NCI-H345 (cell line): ENCODE data around the gene TRIM63.

Experiments
- DNase-seq: peaks from one replicate; lab custom pipeline; 2025; lab: John Stamatoyannopoulos, UW

TRIM63 gene

GRCh38 chr1:26016953-26017545 is 50.4 kb downstream of the TRIM63 start:
- DNase-seq: no peak

DNA sequence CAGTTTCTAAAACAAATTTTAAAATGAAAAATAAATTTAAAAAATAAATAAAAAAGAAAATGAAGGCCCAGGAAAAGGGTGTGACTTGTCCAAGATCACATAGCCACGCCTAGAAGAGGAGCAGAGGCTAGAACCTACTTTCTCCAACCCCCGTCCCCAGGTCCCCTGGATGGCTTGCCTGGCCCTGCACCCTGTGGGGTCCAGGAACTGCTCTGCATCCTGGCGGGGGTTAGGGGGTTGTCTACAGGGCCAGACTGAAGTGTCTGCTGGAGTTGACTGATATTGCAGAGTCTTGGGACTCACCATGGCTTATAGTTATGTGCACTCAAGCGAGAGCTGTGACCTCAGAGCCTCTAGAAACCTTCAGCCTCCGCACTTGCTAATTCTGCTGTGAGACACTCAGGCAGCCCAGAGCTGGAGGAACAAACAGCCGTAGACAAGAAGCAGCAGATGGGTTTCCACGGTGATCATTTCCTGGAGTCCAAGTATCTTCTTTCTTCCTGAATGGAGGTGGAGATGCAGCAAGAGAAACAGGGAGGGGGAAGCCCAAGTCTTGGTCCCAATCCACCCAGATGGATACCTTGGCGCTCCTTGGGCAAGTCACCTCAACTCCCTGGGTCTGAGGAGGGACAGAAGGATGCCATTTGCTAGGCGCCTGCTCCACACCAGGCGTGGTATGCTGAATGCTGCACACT is 51.0 kb downstream of the TRIM63 start:
- DNase-seq: no peak

DNA sequence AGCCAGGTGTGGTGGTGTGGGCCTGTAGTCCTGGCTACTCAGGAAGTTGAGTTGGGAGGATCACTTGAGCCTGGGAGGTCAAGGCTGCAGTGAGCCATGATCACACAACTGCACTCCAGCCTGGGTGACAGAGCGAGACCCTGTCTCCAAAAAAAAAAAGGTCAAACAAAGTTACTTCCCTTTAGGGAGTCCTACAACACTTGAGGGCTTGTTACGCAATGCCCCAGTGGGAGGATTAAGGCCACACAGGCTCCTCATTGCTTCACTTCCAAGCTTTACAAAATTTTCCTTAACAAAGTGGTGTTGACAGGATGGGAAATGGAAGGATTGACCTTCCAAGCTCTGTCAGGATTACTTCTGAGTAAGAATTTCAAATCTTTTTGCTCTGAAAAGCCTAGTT is 52.1 kb downstream of the TRIM63 start:
- no peak for DNase-seq

DNA sequence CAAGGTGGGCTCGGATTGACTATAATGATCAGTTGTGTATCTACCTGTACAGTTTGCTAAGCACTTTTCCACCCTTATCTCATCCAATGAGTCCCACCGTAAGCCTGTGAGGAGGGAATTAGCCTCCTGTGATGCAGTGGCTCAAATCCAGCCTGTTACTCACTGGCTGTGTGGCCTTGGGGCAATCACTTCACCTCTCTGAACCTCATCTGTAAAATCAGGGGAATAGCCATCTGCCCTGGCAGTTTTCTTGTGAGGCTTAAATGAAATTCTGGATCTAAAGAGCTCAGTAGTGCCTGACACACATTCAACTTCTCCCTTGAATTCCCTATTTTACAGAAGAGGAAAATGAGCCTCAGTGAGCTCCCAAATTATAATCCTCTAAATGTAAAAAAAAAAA is 53.3 kb downstream of the TRIM63 start:
- DNase-seq: no peak

DNA sequence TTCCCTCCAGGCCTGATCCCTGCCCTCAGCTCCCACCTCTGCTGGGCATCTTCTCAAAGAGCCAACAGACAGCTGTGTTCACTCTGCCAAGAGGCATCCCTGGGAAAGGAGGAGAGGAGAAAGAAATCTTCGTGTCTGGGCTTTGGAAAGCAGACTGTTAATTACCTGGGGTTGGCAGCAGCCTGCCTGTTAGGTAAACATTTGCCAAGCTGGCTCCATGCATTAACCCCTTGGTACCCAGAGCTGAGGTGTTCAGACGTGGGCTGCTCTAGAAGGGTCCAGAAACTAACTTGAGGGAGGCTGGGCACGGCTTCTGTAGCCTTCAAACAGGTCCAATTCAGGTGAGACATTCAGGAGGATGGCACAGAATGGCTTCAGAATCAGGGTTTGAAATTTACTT is 54.6 kb downstream of the TRIM63 start:
- DNase-seq: no peak

DNA sequence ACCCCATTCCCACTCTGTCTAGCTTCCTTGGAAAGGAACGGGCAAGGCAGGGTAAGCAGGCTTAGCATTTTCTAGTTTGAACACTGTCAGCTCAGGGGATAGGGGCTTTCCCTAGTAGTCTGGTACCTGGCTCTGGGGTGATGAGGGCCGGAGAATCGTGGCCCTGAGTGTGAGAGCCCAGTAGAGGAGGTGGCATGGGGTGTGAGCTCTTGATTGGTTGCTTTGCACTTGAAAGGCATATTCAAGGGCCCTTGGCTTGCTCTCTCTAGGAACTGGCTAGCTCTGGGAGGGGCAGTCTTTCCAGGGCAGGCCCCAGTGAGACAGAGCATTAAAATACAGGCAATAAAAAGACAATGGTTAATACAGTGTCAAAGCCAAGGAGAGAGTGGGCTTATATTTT is 56.6 kb downstream of the TRIM63 start:
- no peak for DNase-seq

- DNase-seq: no peak
Measured at GRCh38 chr1:26009796-26010447, 57.5 kb downstream of the TRIM63 start.

- DNase-seq: no peak
Measured at GRCh38 chr1:26006710-26007109, 60.7 kb downstream of the TRIM63 start.

GRCh38 chr1:26005434-26006105 is 61.9 kb downstream of the TRIM63 start:
- no peak for DNase-seq

GRCh38 chr1:26003756-26004155 is 63.7 kb downstream of the TRIM63 start:
- DNase-seq: no peak

- no peak for DNase-seq
Measured at GRCh38 chr1:26003262-26003661, 64.2 kb downstream of the TRIM63 start.
